H9 (cell line): ENCODE measurements around the gene NRIP3. TPM values are rescaled to one million over a fixed set of nuclear protein-coding genes. Genes with fewer than 3 reads are reported as not detected.

Experiments used
- DNase-seq: peaks from one replicate; pipeline ENCODE4 v3.0.0-alpha.2; 2017
- H2AFZ ChIP-seq: one replicate; pipeline ENCODE4 v1.6.1; 2013; ENCODE audit warnings: mild to moderate bottlenecking, low read length, control low read depth, moderate library complexity
- H2AK5ac ChIP-seq: 2 replicates; pipeline ENCODE4 v1.6.1; 2013; ENCODE audit warnings: low read length, control low read depth, mixed read lengths; ENCODE audit not compliant: insufficient read length
- H2BK120ac ChIP-seq: one replicate; pipeline ENCODE4 v1.6.1; 2013; ENCODE audit warnings: low read depth, mild to moderate bottlenecking, low read length, control low read depth, inconsistent platforms; ENCODE audit not compliant: poor library complexity, severe bottlenecking
- H2BK12ac ChIP-seq: 2 replicates; pipeline ENCODE4 v1.6.1; 2013; ENCODE audit warnings: low read length, control low read depth, mixed read lengths, low read depth; ENCODE audit not compliant: insufficient read length
- H2BK15ac ChIP-seq: 2 replicates; pipeline ENCODE4 v1.6.1; 2013; ENCODE audit warnings: low read depth, low read length, control low read depth
- H2BK20ac ChIP-seq: one replicate; pipeline ENCODE4 v1.6.1; 2013; ENCODE audit warnings: low read depth, mild to moderate bottlenecking, low read length, control low read depth, inconsistent platforms; ENCODE audit not compliant: poor library complexity, severe bottlenecking
- H2BK5ac ChIP-seq: 2 replicates; pipeline ENCODE4 v1.6.1; 2013; ENCODE audit warnings: low read length, control low read depth, mixed read lengths; ENCODE audit not compliant: insufficient read length
- H3K14ac ChIP-seq: 2 replicates; pipeline ENCODE4 v1.6.1; 2013; ENCODE audit warnings: low read length, control low read depth; ENCODE audit not compliant: insufficient read depth
- H3K18ac ChIP-seq: 2 replicates; pipeline ENCODE4 v1.6.1; 2013; ENCODE audit warnings: low read depth, mild to moderate bottlenecking, mixed read lengths, low read length, control low read depth; ENCODE audit not compliant: insufficient read length
- H3K23ac ChIP-seq: 2 replicates; pipeline ENCODE4 v1.6.1; 2013; ENCODE audit warnings: low read length, control low read depth, mixed read lengths, low read depth; ENCODE audit not compliant: insufficient read length
- H3K23me2 ChIP-seq: 2 replicates; pipeline ENCODE4 v1.6.1; 2013; ENCODE audit warnings: low read depth, mild to moderate bottlenecking, mixed read lengths, low read length, control low read depth; ENCODE audit not compliant: insufficient read length, poor library complexity, severe bottlenecking
- H3K27ac ChIP-seq: 2 replicates; pipeline ENCODE4 v1.5.1; 2013; ENCODE audit warnings: low read length, control low read depth, mixed read lengths, low read depth; ENCODE audit not compliant: insufficient read length
- H3K27me3 ChIP-seq: 2 replicates; pipeline ENCODE4 v1.6.1; 2013; ENCODE audit warnings: low read length, control low read depth, inconsistent platforms; ENCODE audit not compliant: insufficient read depth
- H3K4ac ChIP-seq: 2 replicates; pipeline ENCODE4 v1.6.1; 2013; ENCODE audit warnings: low read depth, mild to moderate bottlenecking, control low read depth, inconsistent platforms, low read length, moderate library complexity
- H3K4me1 ChIP-seq: 2 replicates; pipeline ENCODE4 v1.6.1; 2013; ENCODE audit warnings: low read length, control low read depth, inconsistent platforms; ENCODE audit not compliant: insufficient read depth
- H3K4me2 ChIP-seq: 2 replicates; pipeline ENCODE4 v1.6.1; 2013; ENCODE audit warnings: low read length, control low read depth, mixed read lengths; ENCODE audit not compliant: insufficient read length, insufficient read depth
- H3K56ac ChIP-seq: 2 replicates; pipeline ENCODE4 v1.6.1; 2013; ENCODE audit warnings: low read depth, mild to moderate bottlenecking, mixed read lengths, low read length, control low read depth; ENCODE audit not compliant: insufficient read length
- H3K79me1 ChIP-seq: 2 replicates; pipeline ENCODE4 v1.6.1; 2013; ENCODE audit warnings: low read depth, mild to moderate bottlenecking, moderate library complexity, low read length, control low read depth, inconsistent platforms; ENCODE audit not compliant: insufficient read depth, poor library complexity, severe bottlenecking
- H3K79me2 ChIP-seq: 2 replicates; pipeline ENCODE4 v1.6.1; 2013; ENCODE audit warnings: low read length, control low read depth, inconsistent platforms; ENCODE audit not compliant: insufficient read depth
- H3K9ac ChIP-seq: 2 replicates; pipeline ENCODE4 v1.6.1; 2013; ENCODE audit warnings: low read length, control low read depth, mixed read lengths; ENCODE audit not compliant: insufficient read length; ENCODE audit errors: extremely low read depth
- H3K9me3 ChIP-seq: one replicate; pipeline ENCODE4 v1.6.1; 2013; ENCODE audit warnings: low read depth, low read length, inconsistent platforms; ENCODE audit not compliant: control insufficient read depth
- H3T11ph ChIP-seq: one replicate; pipeline ENCODE4 v1.6.1; 2013; ENCODE audit warnings: mild to moderate bottlenecking, low read length, control low read depth, inconsistent platforms
- H4K20me1 ChIP-seq: one replicate; pipeline ENCODE4 v1.6.1; 2013; ENCODE audit not compliant: control insufficient read depth, insufficient read length, insufficient read depth
- H4K5ac ChIP-seq: 2 replicates; pipeline ENCODE4 v1.6.1; 2013; ENCODE audit warnings: low read depth, mild to moderate bottlenecking, mixed read lengths, low read length, control low read depth; ENCODE audit not compliant: insufficient read length
- H4K8ac ChIP-seq: replicated peaks from 2 replicates; pipeline ENCODE4 v1.6.1; 2013; ENCODE audit warnings: low read length, control low read depth, mixed read lengths, low read depth; ENCODE audit not compliant: insufficient read length
- H4K91ac ChIP-seq: 2 replicates; pipeline ENCODE4 v1.6.1; 2013; ENCODE audit warnings: low read depth, mild to moderate bottlenecking, moderate library complexity, mixed read lengths, low read length, control low read depth; ENCODE audit not compliant: insufficient read length
- H3K27ac Mint-ChIP-seq, 3 experiments: 2 replicates in 2 of 3; 3 replicates in 1 of 3; pipeline ENCODE4 v1.8.0; 2020 to 2021; ENCODE audit warnings: mixed read lengths in 3 of 3, mild to moderate bottlenecking in 1 of 3, moderate library complexity in 1 of 3
- H3K27me3 Mint-ChIP-seq: 2 replicates; pipeline ENCODE4 v1.8.0; 2021; ENCODE audit warnings: low read depth, mild to moderate bottlenecking, moderate library complexity, mixed read lengths
- H3K36me3 Mint-ChIP-seq, 3 experiments: 2 replicates in 2 of 3; 3 replicates in 1 of 3; pipeline ENCODE4 v1.8.0; 2020 to 2021; ENCODE audit warnings: low read depth in 3 of 3, mixed read lengths in 3 of 3; ENCODE audit not compliant: insufficient read depth in 1 of 3
- H3K4me1 Mint-ChIP-seq, 2 experiments: 2 replicates each; pipeline ENCODE4 v1.8.0; 2020; ENCODE audit warnings: mixed read lengths in 2 of 2
- H3K4me3 Mint-ChIP-seq, 2 experiments: 2 replicates in 1 of 2; 3 replicates in 1 of 2; pipeline ENCODE4 v1.8.0; 2020 to 2021; ENCODE audit warnings: mild to moderate bottlenecking in 2 of 2, mixed read lengths in 2 of 2, moderate library complexity in 1 of 2
- H3K9me3 Mint-ChIP-seq, 2 experiments: 2 replicates in 1 of 2; 3 replicates in 1 of 2; pipeline ENCODE4 v1.8.0; 2020; ENCODE audit warnings: mild to moderate bottlenecking in 2 of 2, mixed read lengths in 2 of 2, moderate library complexity in 1 of 2
- CTCF ChIP-seq: fragments of 200-600 bp; sonication (generic); conservative IDR thresholded peaks from 3 replicates; pipeline ENCODE4 v1.8.0; 2021; ENCODE audit warnings: antibody characterized with exemption, mild to moderate bottlenecking
- WGBS: extraction: QIAGEN DNeasy Blood & Tissue Kit; methylation state at CpG from one replicate; pipeline ENCODE4 v1.1.7; 2013; ENCODE audit warnings: missing lambda C conversion rate, low lambda C conversion rate, mixed read lengths; ENCODE audit not compliant: insufficient read length; ENCODE audit errors: extremely low coverage; 5-methylcytosine and 5-hydroxymethylcytosine counted together
- total RNA-seq: library from RNA; stranded (reverse); gene quantifications from 2 replicates; pipeline ENCODE4 v1.2.1, GENCODE V29; 2021

Gene NRIP3
- total RNA-seq, 1 experiment from 2014 or later, result 4.2 TPM

GRCh38 chr11:8983552-8983951, 20.2 kb downstream of the NRIP3 start:
- H3K9me3 Mint-ChIP-seq, result no peaks in the 10 kb centered on the region; a peak in 1 of 5 replicates
- H3K23ac ChIP-seq, result no peak overlapping the region

More at GRCh38 chr11:8983552-8983951, 20.2 kb downstream of the NRIP3 start:
- no peak overlapping the region for H3K4me3 Mint-ChIP-seq
- no peaks in the 10 kb centered on the region for H3K27me3 ChIP-seq
- no peaks in the 10 kb centered on the region for H3K79me1 ChIP-seq
- H2BK15ac ChIP-seq, result no peak overlapping the region
- no peak overlapping the region for H3K27ac ChIP-seq
- H3K36me3 Mint-ChIP-seq, result no peaks in the 10 kb centered on the region
- H3K4me1 ChIP-seq, result no peaks in the 10 kb centered on the region
- H3K27ac Mint-ChIP-seq, result no peak overlapping the region
- no peak overlapping the region for H4K5ac ChIP-seq
- no peaks in the 10 kb centered on the region for H3K23me2 ChIP-seq
- H3K9me3 ChIP-seq, result no peaks in the 10 kb centered on the region
- WGBS, result no CpG with 5 or more reads among the region's 2 CpGs
- no peaks in the 10 kb centered on the region for H3K79me2 ChIP-seq
- H3K4me2 ChIP-seq, result no peak overlapping the region
- H3K27me3 Mint-ChIP-seq, result peaks cover 5% of the 10 kb centered on the region; the same call in 1 of the 2 replicates
- DNase-seq, result no peak
- no peak overlapping the region for H2AK5ac ChIP-seq
- H2BK120ac ChIP-seq, result no peak overlapping the region
- no peak overlapping the region for H3K18ac ChIP-seq
- H2BK12ac ChIP-seq, result no peak overlapping the region
- H3K4me1 Mint-ChIP-seq, result no peaks in the 10 kb centered on the region
- no peak overlapping the region for H3K14ac ChIP-seq
- H2BK20ac ChIP-seq, result no peak overlapping the region
- no peak overlapping the region for H2BK5ac ChIP-seq
- H3K9ac ChIP-seq, result no peak overlapping the region
- H3K56ac ChIP-seq, result no peak overlapping the region
- H2AFZ ChIP-seq, result no peak overlapping the region
- no peaks in the 10 kb centered on the region for H4K20me1 ChIP-seq
- TF ChIP-seq CTCF, result no peak
- H3T11ph ChIP-seq, result no peak overlapping the region
- no peak overlapping the region for H4K91ac ChIP-seq
- no peak overlapping the region for H3K4ac ChIP-seq
- H4K8ac ChIP-seq, result no peak overlapping the region
